ENCODE data around the gene FITM1.

Gene FITM1

DNA sequence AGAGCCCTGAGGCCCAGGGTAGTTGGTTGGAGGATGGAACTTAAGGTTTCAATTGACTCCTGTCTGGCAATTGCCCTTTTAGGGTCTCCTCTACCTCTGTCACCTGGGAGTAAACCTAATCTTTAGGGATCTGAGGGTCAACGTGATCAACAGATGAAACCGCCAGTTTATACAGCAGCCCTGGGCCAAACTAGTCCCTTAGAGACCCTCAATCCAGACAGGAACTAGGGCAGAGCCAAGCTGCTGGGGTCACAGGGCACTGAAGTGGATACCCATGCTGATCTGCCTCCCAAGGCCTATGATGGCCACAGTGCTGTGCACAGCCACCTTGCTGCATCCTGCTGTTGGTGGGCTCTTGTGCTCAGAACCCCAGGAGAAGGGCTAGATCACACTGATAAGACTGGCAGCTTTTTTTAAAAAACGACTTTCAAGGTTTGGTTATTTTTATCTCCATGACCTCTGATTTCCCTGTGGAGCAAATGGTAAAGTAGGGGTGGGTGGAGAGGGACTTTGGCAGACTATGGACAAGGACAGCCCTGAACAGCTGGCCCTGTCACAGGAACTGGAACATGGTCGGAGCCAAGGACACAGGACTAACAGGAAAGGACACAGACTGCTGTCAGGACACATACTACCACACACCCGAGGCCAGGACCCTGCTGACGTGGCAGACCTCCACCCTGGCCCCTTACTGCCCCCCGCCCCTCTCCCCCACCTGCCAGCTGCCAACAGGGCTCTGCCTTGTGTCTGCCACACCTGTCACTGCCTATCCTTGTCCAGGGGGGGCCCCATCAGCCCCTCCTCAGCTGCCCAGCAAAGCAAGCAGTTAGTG, 474 bp downstream of the FITM1 start:
- H3K4me2 ChIP-seq (ENCODE audit: low read length), result no peak overlapping the region
- H3F3A ChIP-seq (ENCODE audit: control insufficient read depth, insufficient read depth), result peaks cover 11% of the 10 kb centered on the region
- peaks cover 24% of the 10 kb centered on the region for H3K4me1 ChIP-seq (ENCODE audit: control insufficient read depth, low read length)
- H3K4me3 ChIP-seq (ENCODE audit: low read length), result no peak overlapping the region
- no peaks in the 10 kb centered on the region for H3K36me3 ChIP-seq (ENCODE audit: control insufficient read depth, low read length)
- no peaks in the 10 kb centered on the region for H3K27me3 ChIP-seq (ENCODE audit: control insufficient read depth, low read length)
- H3K9me3 ChIP-seq (ENCODE audit: control insufficient read depth, insufficient read depth, low read length), result no peaks in the 10 kb centered on the region
- no peaks in the 10 kb centered on the region for H4K20me1 ChIP-seq (ENCODE audit: control insufficient read depth, insufficient read depth, low read depth, low read length)
- no peaks in the 10 kb centered on the region for H3K9me2 ChIP-seq (replicated peaks; ENCODE audit: control insufficient read depth, low read length)
- TF ChIP-seq, protein P1, sequence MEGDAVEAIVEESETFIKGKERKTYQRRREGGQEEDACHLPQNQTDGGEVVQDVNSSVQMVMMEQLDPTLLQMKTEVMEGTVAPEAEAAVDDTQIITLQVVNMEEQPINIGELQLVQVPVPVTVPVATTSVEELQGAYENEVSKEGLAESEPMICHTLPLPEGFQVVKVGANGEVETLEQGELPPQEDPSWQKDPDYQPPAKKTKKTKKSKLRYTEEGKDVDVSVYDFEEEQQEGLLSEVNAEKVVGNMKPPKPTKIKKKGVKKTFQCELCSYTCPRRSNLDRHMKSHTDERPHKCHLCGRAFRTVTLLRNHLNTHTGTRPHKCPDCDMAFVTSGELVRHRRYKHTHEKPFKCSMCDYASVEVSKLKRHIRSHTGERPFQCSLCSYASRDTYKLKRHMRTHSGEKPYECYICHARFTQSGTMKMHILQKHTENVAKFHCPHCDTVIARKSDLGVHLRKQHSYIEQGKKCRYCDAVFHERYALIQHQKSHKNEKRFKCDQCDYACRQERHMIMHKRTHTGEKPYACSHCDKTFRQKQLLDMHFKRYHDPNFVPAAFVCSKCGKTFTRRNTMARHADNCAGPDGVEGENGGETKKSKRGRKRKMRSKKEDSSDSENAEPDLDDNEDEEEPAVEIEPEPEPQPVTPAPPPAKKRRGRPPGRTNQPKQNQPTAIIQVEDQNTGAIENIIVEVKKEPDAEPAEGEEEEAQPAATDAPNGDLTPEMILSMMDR (IDR thresholded peaks at IDR 0.05; ENCODE audit: low read depth, low read length, poor library complexity, severe bottlenecking), result no peak
- no peak for TF ChIP-seq EZH2phosphoT487 (IDR thresholded peaks at IDR 0.05; ENCODE audit: borderline replicate concordance, low read length)
- no peak overlapping the region for H3K27ac ChIP-seq (ENCODE audit: low read depth, low read length)
- H3K79me2 ChIP-seq (ENCODE audit: control insufficient read depth, low read length), result no peaks in the 10 kb centered on the region

DNA sequence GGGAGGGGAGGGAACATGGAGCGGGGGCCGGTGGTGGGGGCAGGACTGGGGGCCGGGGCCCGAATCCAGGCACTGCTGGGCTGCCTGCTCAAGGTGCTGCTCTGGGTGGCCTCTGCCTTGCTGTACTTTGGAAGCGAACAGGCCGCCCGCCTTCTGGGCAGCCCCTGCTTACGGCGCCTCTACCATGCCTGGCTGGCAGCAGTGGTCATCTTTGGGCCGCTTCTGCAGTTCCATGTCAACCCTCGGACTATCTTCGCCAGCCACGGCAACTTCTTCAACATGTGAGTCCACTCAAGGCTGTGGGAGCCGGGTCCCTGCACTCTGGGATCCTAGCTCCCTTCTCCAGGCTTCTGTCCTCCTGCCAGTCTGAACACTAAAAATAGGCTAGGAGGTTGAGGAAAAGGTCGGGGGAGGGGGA, 1.1 kb downstream of the FITM1 start:
- no peak overlapping the region for H3K4me3 ChIP-seq (ENCODE audit: low read length)
- no peaks in the 10 kb centered on the region for H3K36me3 ChIP-seq (ENCODE audit: control insufficient read depth, low read length)
- no peak for TF ChIP-seq EZH2phosphoT487 (IDR thresholded peaks at IDR 0.05; ENCODE audit: borderline replicate concordance, low read length)
- TF ChIP-seq, protein P1 (IDR thresholded peaks at IDR 0.05; ENCODE audit: low read depth, low read length, poor library complexity, severe bottlenecking), result no peak
- H3K9me2 ChIP-seq (replicated peaks; ENCODE audit: control insufficient read depth, low read length), result no peaks in the 10 kb centered on the region
- no peak overlapping the region for H3K27ac ChIP-seq (ENCODE audit: low read depth, low read length)
- H4K20me1 ChIP-seq (ENCODE audit: control insufficient read depth, insufficient read depth, low read depth, low read length), result no peaks in the 10 kb centered on the region
- H3K27me3 ChIP-seq (ENCODE audit: control insufficient read depth, low read length), result no peaks in the 10 kb centered on the region
- peaks cover 11% of the 10 kb centered on the region for H3F3A ChIP-seq (ENCODE audit: control insufficient read depth, insufficient read depth)
- peaks cover 4% of the 10 kb centered on the region for H3K79me2 ChIP-seq (ENCODE audit: control insufficient read depth, low read length)
- no peaks in the 10 kb centered on the region for H3K9me3 ChIP-seq (ENCODE audit: control insufficient read depth, insufficient read depth, low read length)
- peaks cover 25% of the 10 kb centered on the region for H3K4me1 ChIP-seq (ENCODE audit: control insufficient read depth, low read length)
- no peak overlapping the region for H3K4me2 ChIP-seq (ENCODE audit: low read length)

DNA sequence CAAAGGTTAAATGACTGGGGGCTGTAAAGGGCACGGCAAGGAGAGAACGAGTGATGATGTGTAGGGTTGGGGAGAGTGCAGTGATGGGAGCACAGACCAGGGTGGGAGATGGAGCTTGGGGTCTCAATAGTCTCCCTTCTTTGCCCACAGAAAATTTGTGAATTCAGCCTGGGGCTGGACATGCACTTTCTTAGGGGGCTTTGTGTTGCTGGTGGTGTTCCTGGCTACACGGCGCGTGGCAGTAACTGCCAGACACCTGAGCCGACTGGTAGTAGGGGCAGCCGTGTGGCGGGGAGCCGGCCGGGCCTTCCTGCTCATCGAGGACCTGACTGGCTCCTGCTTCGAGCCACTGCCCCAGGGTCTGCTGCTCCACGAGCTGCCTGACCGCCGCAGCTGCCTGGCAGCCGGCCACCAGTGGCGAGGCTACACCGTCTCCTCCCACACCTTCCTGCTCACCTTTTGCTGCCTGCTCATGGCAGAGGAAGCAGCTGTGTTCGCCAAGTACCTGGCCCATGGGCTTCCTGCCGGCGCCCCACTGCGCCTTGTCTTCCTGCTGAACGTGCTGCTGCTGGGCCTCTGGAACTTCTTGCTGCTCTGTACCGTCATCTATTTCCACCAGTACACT, 1.7 kb downstream of the FITM1 start:
- Histone ChIP-seq H3K27ac (ENCODE audit: low read depth, low read length) (no peak overlapping the region), H3K79me2 (ENCODE audit: control insufficient read depth, low read length) (peaks cover 11% of the 10 kb centered on the region), H3F3A (ENCODE audit: control insufficient read depth, insufficient read depth) (peaks cover 9% of the 10 kb centered on the region), H3K27me3 (ENCODE audit: control insufficient read depth, low read length) (no peaks in the 10 kb centered on the region), H3K4me1 (ENCODE audit: control insufficient read depth, low read length) (peaks cover 27% of the 10 kb centered on the region), H4K20me1 (ENCODE audit: control insufficient read depth, insufficient read depth, low read depth, low read length) (no peaks in the 10 kb centered on the region), H3K36me3 (ENCODE audit: control insufficient read depth, low read length) (peaks cover 3% of the 10 kb centered on the region), H3K4me3 (ENCODE audit: low read length) (no peak overlapping the region), H3K4me2 (ENCODE audit: low read length) (no peak overlapping the region), H3K9me2 (replicated peaks; ENCODE audit: control insufficient read depth, low read length) (no peaks in the 10 kb centered on the region), H3K9me3 (ENCODE audit: control insufficient read depth, insufficient read depth, low read length) (no peaks in the 10 kb centered on the region)
- TF ChIP-seq, protein P1 (IDR thresholded peaks at IDR 0.05; ENCODE audit: low read depth, low read length, poor library complexity, severe bottlenecking), result no peak
- no peak for TF ChIP-seq EZH2phosphoT487 (IDR thresholded peaks at IDR 0.05; ENCODE audit: borderline replicate concordance, low read length)

Measured in DOHH2 (cell line).